ENCODE results near the gene ARHGAP22. TPM values are rescaled to one million over a fixed set of nuclear protein-coding genes. Genes with fewer than 3 reads are reported as not detected.

The ARHGAP22 gene
- total RNA-seq, 1 experiment from 2014 or later: 9.9 TPM

GRCh38 chr10:48514255-48514654 is 90.6 kb downstream of the ARHGAP22 start:
- H4K20me1 ChIP-seq (ENCODE audit: insufficient read depth): no peaks in the 10 kb centered on the region
- H3K4me3 ChIP-seq (replicated peaks in 1 of 2; ENCODE audit: low read depth in 1 of 2, low read length in 2 of 2): no peak overlapping the region
- intact Hi-C loops (cut with micrococcal nuclease): no loop called here
- no peaks in the 10 kb centered on the region for H3K79me2 ChIP-seq (ENCODE audit: insufficient read depth, low read length)
- H3K9me3 ChIP-seq (ENCODE audit: control insufficient read depth in 1 of 2, insufficient read depth in 1 of 2, low read depth in 1 of 2, low read length in 2 of 2): peaks cover 0 to 5% of the 10 kb centered on the region in 2 experiments; a peak in 1 of 4 replicates
- ChIA-PET POLR2A (no interaction called here), RAD21 (ENCODE audit: low non-redundant PET in 1 of 2, low total read pairs in 2 of 2, uncharacterized antibody in 2 of 2, unreplicated experiment in 2 of 2) (no interaction called here), CTCF (no interaction called here)
- BruUV-seq (replicated peaks): no TSS peak
- H3K4me1 ChIP-seq (ENCODE audit: control insufficient read depth in 1 of 2, insufficient read depth in 2 of 2, low read length in 2 of 2): peaks cover 0 to 2% of the 10 kb centered on the region in 2 experiments; a peak in 1 of 4 replicates
- no peaks in the 10 kb centered on the region for H3K36me3 ChIP-seq (ENCODE audit: control insufficient read depth in 1 of 2, insufficient read depth in 2 of 2, low read length in 2 of 2)
- H3K4me2 ChIP-seq (ENCODE audit: low read length): no peak overlapping the region
- ATAC-seq: no peak
- H3K9ac ChIP-seq (ENCODE audit: low read length): no peak overlapping the region
- no peaks in the 10 kb centered on the region for H3K27me3 ChIP-seq (ENCODE audit: insufficient read depth, low read length)
- no peak for DNase-seq (ENCODE audit: low read depth, low spot score)
- TF ChIP-seq ZFX (IDR thresholded peaks at IDR 0.05) (no peak), EZH2 (IDR thresholded peaks at IDR 0.05) (no peak), SP1 (IDR thresholded peaks at IDR 0.05; ENCODE audit: low read depth) (no peak), RAD21 (IDR thresholded peaks at IDR 0.05; ENCODE audit: low read depth) (no peak), ATF3 (IDR thresholded peaks at IDR 0.05) (no peak), FOSL1 (IDR thresholded peaks at IDR 0.05; ENCODE audit: low read depth) (no peak), ELF1 (IDR thresholded peaks at IDR 0.05; ENCODE audit: borderline replicate concordance, low read depth) (no peak), ZNF274 (IDR thresholded peaks at IDR 0.05; ENCODE audit: low read depth, low read length) (no peak), POLR2A (IDR thresholded peaks at IDR 0.05; ENCODE audit: borderline replicate concordance, extremely low read depth, insufficient read depth, insufficient read length) (no peak), POLR2AphosphoS5 (IDR thresholded peaks at IDR 0.05; ENCODE audit: low read depth, low read length) (no peak), CEBPB (IDR thresholded peaks at IDR 0.05; ENCODE audit: low read depth) (no peak), TCF7L2 (IDR thresholded peaks at IDR 0.05; ENCODE audit: borderline replicate concordance, extremely low read depth, insufficient read depth, insufficient read length) (no peak), SIN3A (IDR thresholded peaks at IDR 0.05; ENCODE audit: low read depth) (no peak), SRF (IDR thresholded peaks at IDR 0.05; ENCODE audit: low read depth) (no peak), REST (IDR thresholded peaks at IDR 0.05; ENCODE audit: low read depth) (no peak), YY1 (IDR thresholded peaks at IDR 0.05; ENCODE audit: extremely low read depth, insufficient replicate concordance, low read depth, low read length) (no peak), JUND (IDR thresholded peaks at IDR 0.05) (no peak), CBX3 (IDR thresholded peaks at IDR 0.05; ENCODE audit: low read depth) (no peak), MAX (IDR thresholded peaks at IDR 0.05) (no peak)
- H3K27ac ChIP-seq (ENCODE audit: low read depth, low read length): no peak overlapping the region
- H3K9me2 ChIP-seq (ENCODE audit: insufficient read depth): no peaks in the 10 kb centered on the region
- H2AFZ ChIP-seq (ENCODE audit: low read depth, low read length, poor library complexity, severe bottlenecking): no peak overlapping the region

Measured in HCT116 (cell line).